HuH-7 (cell line): ENCODE measurements around the gene NEDD4L.

ENCODE experiments used
- DNase-seq: peaks from one replicate; pipeline ENCODE4 v3.0.0; 2011; ENCODE audit warnings: low spot score

The NEDD4L gene

GRCh38 chr18:58211510-58211909, 167.5 kb downstream of the NEDD4L start:
- DNase-seq: no peak

GRCh38 chr18:58212274-58212673, 168.2 kb downstream of the NEDD4L start:
- DNase-seq: no peak

GRCh38 chr18:58213440-58213839, 169.4 kb downstream of the NEDD4L start:
- no peak for DNase-seq

- DNase-seq: no peak
Observed at GRCh38 chr18:58215011-58215410, 171.0 kb downstream of the NEDD4L start.

GRCh38 chr18:58216071-58216481, 172.1 kb downstream of the NEDD4L start:
- DNase-seq: no peak

GRCh38 chr18:58217052-58217451, 173.0 kb downstream of the NEDD4L start:
- DNase-seq: no peak

- no peak for DNase-seq
Observed at GRCh38 chr18:58218117-58218516, 174.1 kb downstream of the NEDD4L start.

GRCh38 chr18:58221060-58221725, 177.2 kb downstream of the NEDD4L start:
- peak; percentile 58 for DNase-seq

- DNase-seq: no peak
Observed at GRCh38 chr18:58222432-58223125, 178.6 kb downstream of the NEDD4L start.

GRCh38 chr18:58223717-58224424, 179.8 kb downstream of the NEDD4L start:
- DNase-seq: no peak

- no peak for DNase-seq
Observed at GRCh38 chr18:58224425-58224750, 180.4 kb downstream of the NEDD4L start.

GRCh38 chr18:58225101-58225500, 181.1 kb downstream of the NEDD4L start:
- DNase-seq: no peak

GRCh38 chr18:58226429-58226828, 182.4 kb downstream of the NEDD4L start:
- no peak for DNase-seq

- no peak for DNase-seq
Observed at GRCh38 chr18:58227361-58227930, 183.4 kb downstream of the NEDD4L start.

GRCh38 chr18:58228176-58228575, 184.2 kb downstream of the NEDD4L start:
- no peak for DNase-seq

- DNase-seq: no peak
Observed at GRCh38 chr18:58228762-58229161, 184.7 kb downstream of the NEDD4L start.

GRCh38 chr18:58229162-58229561, 185.1 kb downstream of the NEDD4L start:
- DNase-seq: no peak

- DNase-seq: no peak
Observed at GRCh38 chr18:58230438-58231179, 186.6 kb downstream of the NEDD4L start.

GRCh38 chr18:58231930-58232329, 187.9 kb downstream of the NEDD4L start:
- DNase-seq: no peak

GRCh38 chr18:58232668-58233067, 188.6 kb downstream of the NEDD4L start:
- DNase-seq: no peak

GRCh38 chr18:58234359-58234741, 190.3 kb downstream of the NEDD4L start:
- no peak for DNase-seq

GRCh38 chr18:58235001-58235436, 191.0 kb downstream of the NEDD4L start:
- DNase-seq: peak; percentile 52
